HCT116 (cell line): Measurements from ENCODE around the gene ADGRG7. TPM values are rescaled to one million over a fixed set of nuclear protein-coding genes. Genes with fewer than 3 reads are reported as not detected.

ENCODE experiments used
- ATAC-seq: fragments of 200-7000 bp; cut with Tn5 transposase; 2 replicates; pipeline ENCODE4 v1.9.1; 2020; ENCODE audit warnings: mild to moderate bottlenecking, moderate library complexity
- BruUV-seq: library from RNA; stranded (reverse); fragments of 400-500 nt; replicated peaks from 2 replicates; lab custom pipeline; 2021; lab: Mats Ljungman, UMichigan
- CTCF ChIA-PET: fragments of 300-600 bp; sonication (Branson Sonifier 250); formaldehyde crosslinking; loops from one replicate; lab custom pipeline; 2021; ENCODE audit warnings: antibody characterized with exemption; lab: Charles Lee
- POLR2A ChIA-PET: fragments of 300-600, 350-600 bp; sonication (Branson Sonifier 250); formaldehyde crosslinking; loops from one replicate; lab custom pipeline; 2021; ENCODE audit warnings: antibody characterized with exemption; lab: Charles Lee
- RAD21 ChIA-PET, 2 experiments: fragments of 300-600 bp; sonication (Branson Sonifier 250); formaldehyde crosslinking; loops; one replicate each; lab custom pipeline; 2023; ENCODE audit warnings: low total read pairs in 2 of 2; ENCODE audit not compliant: uncharacterized antibody in 2 of 2, unreplicated experiment in 2 of 2, low non-redundant PET in 1 of 2; lab: Charles Lee
- DNase-seq: peaks from one replicate; pipeline ENCODE4 v3.0.0-alpha.2; 2010; ENCODE audit warnings: low read depth, low spot score
- H2AFZ ChIP-seq: fragments of 200-600 bp; shearing (Covaris generic), sonication (generic); 2 replicates; pipeline ENCODE4 v1.6.1; 2017; ENCODE audit warnings: low read depth, mixed run types, mixed read lengths, antibody characterized with exemption, low read length; ENCODE audit not compliant: poor library complexity, severe bottlenecking
- H3K27ac ChIP-seq: 2 replicates; pipeline ENCODE4 v1.5.1; 2012; ENCODE audit warnings: low read depth, low read length
- H3K27me3 ChIP-seq: fragments of 200-600 bp; sonication (generic); 2 replicates; pipeline ENCODE4 v1.6.1; 2016; ENCODE audit warnings: mixed run types, low read length, mixed read lengths; ENCODE audit not compliant: insufficient read depth
- H3K36me3 ChIP-seq, 2 experiments: fragments of 200-500 bp in 1 of 2; fragments of 200-600 bp in 1 of 2; sonication (Bioruptor generic) in 1 of 2; sonication (generic) in 1 of 2; 2 replicates each; pipeline versions ENCODE4 v1.5.1 to v1.6.1; 2014 to 2016; ENCODE audit warnings: low read length in 2 of 2, inconsistent platforms in 1 of 2, mixed read lengths in 1 of 2, mixed run types in 1 of 2; ENCODE audit not compliant: insufficient read depth in 2 of 2, control insufficient read depth in 1 of 2
- H3K4me1 ChIP-seq, 2 experiments: fragments of 200-600 bp in 1 of 2; sonication (generic) in 1 of 2; 2 replicates each; pipeline versions ENCODE4 v1.5.1 to v1.6.1; 2012 to 2017; ENCODE audit warnings: low read length in 2 of 2, inconsistent platforms in 1 of 2, mild to moderate bottlenecking in 1 of 2, mixed read lengths in 1 of 2, mixed run types in 1 of 2, moderate library complexity in 1 of 2; ENCODE audit not compliant: insufficient read depth in 2 of 2, control insufficient read depth in 1 of 2
- H3K4me2 ChIP-seq: fragments of 200-600 bp; sonication (generic); 2 replicates; pipeline ENCODE4 v1.6.1; 2017; ENCODE audit warnings: mixed run types, low read length, mixed read lengths
- H3K4me3 ChIP-seq, 2 experiments: fragments of 200-600 bp in 1 of 2; sonication (generic) in 1 of 2; replicated peaks in 1 of 2; 2 replicates each; pipeline ENCODE4 v1.5.1; 2011 to 2016; ENCODE audit warnings: low read length in 2 of 2, control low read depth in 1 of 2, low read depth in 1 of 2, mild to moderate bottlenecking in 1 of 2, mixed read lengths in 1 of 2, mixed run types in 1 of 2
- H3K79me2 ChIP-seq: fragments of 200-600 bp; sonication (generic); 2 replicates; pipeline ENCODE4 v1.6.1; 2017; ENCODE audit warnings: mild to moderate bottlenecking, mixed run types, low read length, moderate library complexity, mixed read lengths; ENCODE audit not compliant: insufficient read depth
- H3K9ac ChIP-seq: fragments of 200-600 bp; sonication (generic); 2 replicates; pipeline ENCODE4 v1.6.1; 2016; ENCODE audit warnings: low read length, mixed read lengths
- H3K9me2 ChIP-seq: fragments of 200-600 bp; sonication (generic), shearing (Covaris generic); 2 replicates; pipeline ENCODE4 v1.6.1; 2017; ENCODE audit warnings: mixed run types, mild to moderate bottlenecking, moderate library complexity; ENCODE audit not compliant: insufficient read depth
- H3K9me3 ChIP-seq, 2 experiments: fragments of 200-500 bp in 1 of 2; fragments of 200-600 bp in 1 of 2; sonication (Bioruptor generic) in 1 of 2; sonication (generic) in 1 of 2; 2 replicates each; pipeline ENCODE4 v1.6.1; 2014 to 2017; ENCODE audit warnings: low read length in 2 of 2, mixed read lengths in 2 of 2, inconsistent platforms in 1 of 2, low read depth in 1 of 2, mild to moderate bottlenecking in 1 of 2, mixed run types in 1 of 2, moderate library complexity in 1 of 2; ENCODE audit not compliant: control insufficient read depth in 1 of 2, insufficient read depth in 1 of 2
- H4K20me1 ChIP-seq: fragments of 200-600 bp; sonication (generic), shearing (Covaris generic); 2 replicates; pipeline ENCODE4 v1.6.1; 2017; ENCODE audit warnings: mixed run types, mild to moderate bottlenecking, moderate library complexity; ENCODE audit not compliant: insufficient read depth
- EZH2phosphoT487 ChIP-seq: fragments of 200-600 bp; IDR thresholded peaks from 2 replicates; pipeline ENCODE4 v1.6.1; 2018; ENCODE audit warnings: antibody characterized with exemption, borderline replicate concordance
- JUND ChIP-seq: IDR thresholded peaks from 2 replicates; pipeline ENCODE4 v1.6.1; 2012
- MAX ChIP-seq: IDR thresholded peaks from 2 replicates; pipeline ENCODE4 v1.6.1; 2012
- SIN3A ChIP-seq: IDR thresholded peaks from 2 replicates; pipeline ENCODE4 v1.6.1; 2012; ENCODE audit warnings: low read depth
- ZBTB33 ChIP-seq: IDR thresholded peaks from 2 replicates; pipeline ENCODE4 v1.6.1; 2011; ENCODE audit warnings: mild to moderate bottlenecking, low read length, moderate library complexity; ENCODE audit not compliant: insufficient replicate concordance; ENCODE audit errors: extremely low read depth
- intact Hi-C: fragments of 100-400 bp; cut with micrococcal nuclease; formaldehyde crosslinking; loops from 2 replicates; pipeline ENCODE4 v1.10.0; 2022
- total RNA-seq: library from RNA; stranded (reverse); gene quantifications from one replicate; pipeline ENCODE4 v1.2.1, GENCODE V29; 2021; ENCODE audit not compliant: unreplicated experiment

The ADGRG7 gene
- total RNA-seq, 1 experiment from 2014 or later = not detected

- intact Hi-C loops = no loop called here
- H3K36me3 ChIP-seq = peaks cover 3 to 11% of the 10 kb centered on the region in 2 experiments; a peak in 2 of 4 replicates
- POLR2A ChIA-PET = interaction anchor here (1.0 kb wide), 1 partner anchor 19 kb away, joined by 3 read pairs; no protein-coding TSS in a partner anchor
- peaks cover 21% of the 10 kb centered on the region; the same call in 1 of the 2 replicates for H4K20me1 ChIP-seq
- no peak; the same call in 1 of the 2 replicates for ATAC-seq
- H3K27ac ChIP-seq = peak overlapping the region; percentile 91
- TF ChIP-seq ZBTB33 = no peak
- TF ChIP-seq MAX = 0 out of 2 replicates have a peak, but pooled peaks have one; percentile 10
- TF ChIP-seq JUND = peak; percentile 13; the same call in 1 of the 2 replicates
- TF ChIP-seq SIN3A = peak; percentile 35; the same call in 1 of the 2 replicates
- no peak for TF ChIP-seq EZH2phosphoT487
- no peak for DNase-seq
- H3K79me2 ChIP-seq = peaks cover 39% of the 10 kb centered on the region
- RAD21 ChIA-PET = no interaction called here
- no peaks in the 10 kb centered on the region for H3K9me2 ChIP-seq
- H3K4me1 ChIP-seq = peaks cover 5 to 17% of the 10 kb centered on the region in 2 experiments; a peak in 3 of 4 replicates
- TSS peak; percentile 99 for BruUV-seq
- H3K27me3 ChIP-seq = no peaks in the 10 kb centered on the region
- no peaks in the 10 kb centered on the region for H3K9me3 ChIP-seq
- H3K4me3 ChIP-seq = peak overlapping the region; percentile 78 to 92
- H3K4me2 ChIP-seq = peak overlapping the region; percentile 83
- CTCF ChIA-PET = no interaction called here
- peak overlapping the region; percentile 81 for H3K9ac ChIP-seq
- H2AFZ ChIP-seq = peak overlapping the region; percentile 24
These were observed 99.2 kb downstream of the ADGRG7 start for GRCh38 chr3:100708644-100708988.
